AG10803 (cell line): ENCODE results near the gene PLXND1.

Source experiments
- DNase-seq: peaks from one replicate; pipeline ENCODE4 v3.0.0; 2010; ENCODE audit warnings: low read depth
- H3K4me3 ChIP-seq: 2 replicates; pipeline ENCODE4 v1.5.1; 2011; ENCODE audit warnings: mild to moderate bottlenecking, low read length, control low read depth
- CTCF ChIP-seq: conservative IDR thresholded peaks from 2 replicates; pipeline ENCODE4 v1.5.1; 2011; ENCODE audit warnings: mild to moderate bottlenecking, low read length, control low read depth, inconsistent platforms

Gene PLXND1

DNA sequence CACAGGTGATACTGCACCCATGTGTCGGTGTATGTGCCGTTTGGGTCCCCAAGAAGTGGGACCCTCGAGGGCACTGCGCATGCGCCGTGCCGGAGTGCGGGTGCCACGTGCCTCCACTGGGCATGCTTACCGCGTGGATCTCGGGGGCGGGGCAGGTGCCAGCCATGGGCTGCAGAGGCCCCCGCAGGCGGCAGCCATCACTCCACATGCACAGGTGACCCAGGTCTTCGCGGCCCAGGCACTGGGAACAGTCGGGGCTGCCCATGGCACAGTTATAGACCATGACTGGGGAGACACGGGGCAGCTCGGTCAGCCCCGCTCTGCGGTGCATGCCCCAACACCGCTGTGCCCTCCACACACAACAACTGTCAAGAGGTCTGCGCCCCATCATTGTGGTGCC, 32.3 kb downstream of the PLXND1 start:
- no peak overlapping the region for H3K4me3 ChIP-seq
- DNase-seq: no peak
- no peak for TF ChIP-seq CTCF

DNA sequence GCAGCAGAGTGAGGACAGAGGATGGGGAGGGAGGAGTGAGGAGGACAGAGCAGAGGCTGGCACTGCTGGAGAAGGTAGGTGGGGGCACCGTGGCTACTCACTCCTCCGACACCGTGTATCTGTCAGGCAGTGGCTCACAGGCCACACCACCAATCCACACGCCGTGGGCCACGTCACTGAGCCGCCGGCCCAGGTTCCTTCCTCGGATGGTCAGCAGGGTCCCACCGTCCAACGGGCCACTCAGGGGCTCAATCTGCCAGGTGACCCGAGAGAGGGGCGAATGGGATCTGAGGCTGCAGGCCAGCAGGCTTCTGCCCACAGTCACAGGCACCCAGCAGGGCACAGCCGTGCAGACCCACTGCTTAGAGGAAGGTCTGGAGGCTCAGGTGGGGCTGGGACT, 33.0 kb downstream of the PLXND1 start:
- no peak for TF ChIP-seq CTCF
- no peak overlapping the region for H3K4me3 ChIP-seq
- DNase-seq: no peak

- no peak overlapping the region for H3K4me3 ChIP-seq
- DNase-seq: no peak
- no peak for TF ChIP-seq CTCF
Observed at GRCh38 chr3:129572603-129573002, 33.9 kb downstream of the PLXND1 start.

GRCh38 chr3:129571605-129572547, 34.6 kb downstream of the PLXND1 start:
- no peak overlapping the region for H3K4me3 ChIP-seq
- TF ChIP-seq CTCF: no peak
- no peak for DNase-seq

DNA sequence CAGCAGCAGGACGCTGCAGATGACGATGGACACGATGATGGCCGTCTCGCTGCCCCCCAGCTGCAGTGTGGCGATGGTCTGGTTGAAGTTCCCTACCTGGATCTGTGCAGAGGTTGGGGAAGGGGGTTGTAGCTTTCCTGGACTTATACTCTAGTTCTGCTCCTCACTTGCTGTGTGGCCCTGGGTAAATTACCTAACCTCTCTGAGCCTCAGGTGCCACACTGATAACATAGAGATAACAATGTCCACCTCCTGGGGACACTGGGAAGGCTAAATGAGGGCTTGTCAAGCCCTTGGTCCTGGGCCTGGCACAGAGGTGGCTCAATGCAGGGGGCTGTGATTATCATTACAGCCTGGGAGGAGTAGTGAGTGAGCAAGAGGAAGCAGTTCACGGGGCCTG, 36.6 kb downstream of the PLXND1 start:
- no peak overlapping the region for H3K4me3 ChIP-seq
- no peak for DNase-seq

DNA sequence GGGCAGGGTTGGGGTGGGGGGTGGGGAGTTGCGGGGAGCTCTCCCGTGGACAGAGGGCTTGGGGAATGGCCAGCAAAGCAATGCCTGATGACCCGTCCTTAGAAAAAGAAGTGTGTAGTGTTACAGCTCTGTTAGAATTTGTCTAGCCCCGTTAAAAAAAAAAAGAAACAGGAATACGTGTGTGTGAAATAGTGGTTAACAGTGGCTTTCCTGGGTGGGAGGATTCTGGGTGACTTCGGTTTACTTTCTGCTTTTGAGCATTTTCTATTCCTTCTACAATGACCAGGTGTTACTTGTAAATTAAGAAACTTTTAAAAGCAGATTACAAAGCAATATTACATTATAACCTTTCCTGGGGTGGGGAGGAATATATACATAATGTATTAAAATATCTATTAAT, 38.5 kb downstream of the PLXND1 start:
- H3K4me3 ChIP-seq: no peak overlapping the region
- TF ChIP-seq CTCF: no peak
- DNase-seq: no peak

More for the DNA sequence above, 36.6 kb downstream of the PLXND1 start:
- TF ChIP-seq CTCF: no peak

DNA sequence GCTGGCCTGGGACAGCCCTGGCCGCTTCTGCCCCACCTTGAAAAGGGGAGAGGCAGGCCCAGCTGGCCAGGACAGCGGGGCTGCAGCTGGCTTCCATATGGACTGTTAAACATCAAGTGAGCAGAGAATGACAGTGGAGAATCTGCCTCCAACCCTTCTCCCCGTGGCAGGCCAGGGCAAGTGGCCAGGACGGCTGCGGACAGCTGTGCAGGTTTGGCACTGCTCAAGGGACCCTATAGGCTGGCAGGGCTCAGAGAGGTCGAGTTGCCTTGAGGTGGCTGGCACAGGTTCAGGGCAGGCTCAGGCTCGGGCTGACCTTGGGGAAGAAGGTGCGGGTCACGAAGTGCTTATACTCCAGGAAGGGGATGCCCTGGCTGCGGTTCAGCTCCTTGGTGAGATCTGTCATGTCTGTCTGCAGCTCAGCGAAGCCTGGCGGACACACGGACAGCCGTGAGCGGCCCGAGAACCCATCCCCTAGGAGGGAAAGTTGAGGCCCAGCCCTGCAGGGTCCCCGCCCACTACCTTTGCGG, 39.2 kb downstream of the PLXND1 start:
- no peak overlapping the region for H3K4me3 ChIP-seq
- no peak for TF ChIP-seq CTCF
- peak; percentile 47 for DNase-seq
